Choroid plexus epithelial cell (primary cell): ENCODE measurements around the gene CPLX1.

Experiments
- DNase-seq: peaks from one replicate; pipeline ENCODE4 v3.0.0-alpha.2; 2010; ENCODE audit warnings: low read depth
- H3K4me3 ChIP-seq: 2 replicates; pipeline ENCODE4 v1.5.1; 2011; ENCODE audit warnings: low read depth, mild to moderate bottlenecking, control low read depth, low read length, moderate library complexity
- TF ChIP-seq, protein P1 (sequence below): conservative IDR thresholded peaks from 2 replicates; pipeline ENCODE4 v1.5.1; 2011; ENCODE audit warnings: low read depth, mild to moderate bottlenecking, control low read depth, inconsistent platforms, low read length, moderate library complexity

The CPLX1 gene

DNA sequence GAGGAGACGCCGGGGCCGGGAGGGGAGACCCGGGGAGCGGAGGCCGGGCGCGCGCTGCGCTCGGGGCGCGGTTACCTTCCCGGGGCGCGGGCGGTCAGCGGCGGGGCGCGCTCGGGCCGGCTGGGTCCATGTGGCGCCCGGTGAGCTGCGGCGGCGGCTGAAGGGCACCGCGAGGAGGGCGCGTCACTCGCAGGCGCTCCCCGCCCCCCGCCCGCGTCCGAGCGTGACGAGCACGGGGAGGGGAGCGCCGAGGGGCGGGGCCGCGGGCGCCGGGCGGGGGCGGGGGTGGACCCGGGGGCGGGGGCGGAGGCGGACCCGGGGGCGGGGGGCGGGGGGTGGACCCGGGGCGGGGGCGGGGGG, at the start of gene CPLX1:
CPLX1 (minus strand) TSS at position 159 of the 360 bp plus-strand sequence. CDS start 1,607 bp downstream, outside the sequence.
- H3K4me3 ChIP-seq: peak within 1 kb of the TSS; percentile 30
- TF ChIP-seq, protein P1, sequence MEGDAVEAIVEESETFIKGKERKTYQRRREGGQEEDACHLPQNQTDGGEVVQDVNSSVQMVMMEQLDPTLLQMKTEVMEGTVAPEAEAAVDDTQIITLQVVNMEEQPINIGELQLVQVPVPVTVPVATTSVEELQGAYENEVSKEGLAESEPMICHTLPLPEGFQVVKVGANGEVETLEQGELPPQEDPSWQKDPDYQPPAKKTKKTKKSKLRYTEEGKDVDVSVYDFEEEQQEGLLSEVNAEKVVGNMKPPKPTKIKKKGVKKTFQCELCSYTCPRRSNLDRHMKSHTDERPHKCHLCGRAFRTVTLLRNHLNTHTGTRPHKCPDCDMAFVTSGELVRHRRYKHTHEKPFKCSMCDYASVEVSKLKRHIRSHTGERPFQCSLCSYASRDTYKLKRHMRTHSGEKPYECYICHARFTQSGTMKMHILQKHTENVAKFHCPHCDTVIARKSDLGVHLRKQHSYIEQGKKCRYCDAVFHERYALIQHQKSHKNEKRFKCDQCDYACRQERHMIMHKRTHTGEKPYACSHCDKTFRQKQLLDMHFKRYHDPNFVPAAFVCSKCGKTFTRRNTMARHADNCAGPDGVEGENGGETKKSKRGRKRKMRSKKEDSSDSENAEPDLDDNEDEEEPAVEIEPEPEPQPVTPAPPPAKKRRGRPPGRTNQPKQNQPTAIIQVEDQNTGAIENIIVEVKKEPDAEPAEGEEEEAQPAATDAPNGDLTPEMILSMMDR: no peak
- no peak for DNase-seq

DNA sequence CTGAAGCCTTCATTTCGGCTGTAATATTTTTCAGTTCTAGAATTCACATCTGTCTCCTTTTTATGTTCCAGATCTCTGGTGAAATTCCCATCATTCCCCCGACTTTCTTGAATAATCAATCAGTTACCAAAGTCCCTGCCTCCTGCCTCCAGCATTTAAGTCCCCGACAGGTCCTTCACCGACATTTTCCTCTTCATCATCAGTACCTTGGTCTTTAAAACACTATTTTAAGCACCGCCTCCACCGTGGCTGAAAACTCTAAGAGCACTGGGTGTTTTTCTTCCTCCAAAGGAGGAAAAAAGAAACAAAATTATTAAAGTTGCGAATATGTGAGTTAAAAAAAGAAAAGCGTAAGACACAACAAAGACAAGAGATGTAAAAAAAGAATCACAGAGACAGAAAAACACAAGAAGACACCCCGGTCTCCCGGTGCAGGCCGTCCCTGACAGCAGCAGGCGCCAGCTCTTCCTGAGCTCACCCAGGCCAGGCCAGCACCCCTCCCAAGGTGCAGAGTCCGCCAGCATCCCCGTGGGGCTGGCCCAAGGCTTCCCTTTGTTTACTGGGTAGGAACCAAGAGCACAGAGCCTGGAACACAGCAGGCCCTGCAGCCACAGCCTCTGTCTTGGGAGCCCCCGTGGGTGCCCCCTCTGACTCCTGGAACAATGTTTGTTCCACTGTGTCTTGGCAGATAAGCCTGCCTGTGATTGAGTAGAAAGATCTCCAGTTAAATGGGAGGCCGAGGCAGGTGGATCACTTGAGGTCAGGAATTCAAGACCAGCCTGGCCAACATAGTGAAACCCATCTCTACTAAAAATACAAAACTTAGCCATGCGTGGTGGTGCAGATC, 49.3 kb upstream of the CPLX1 start:
- H3K4me3 ChIP-seq: no peak overlapping the region
- DNase-seq: no peak

DNA sequence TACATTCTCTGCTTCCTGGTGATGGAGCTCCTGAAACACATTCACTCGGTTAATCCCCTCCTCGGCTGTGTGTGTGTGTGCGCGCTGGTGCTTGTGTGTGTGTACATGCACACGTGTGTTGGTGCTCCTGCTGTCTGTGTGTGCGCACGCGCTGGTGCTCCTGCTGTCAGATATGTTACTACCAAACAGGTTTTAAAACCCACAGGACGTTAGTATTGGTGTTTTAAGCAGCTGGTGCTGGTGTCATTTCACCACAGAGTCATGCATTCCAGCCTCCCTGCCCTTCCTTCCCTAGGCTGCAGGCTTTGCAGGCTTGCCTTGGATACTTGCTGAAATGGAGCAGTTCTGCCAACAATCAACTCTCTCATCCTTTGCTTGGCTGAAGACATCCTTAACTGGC, 48.1 kb upstream of the CPLX1 start:
- TF ChIP-seq, protein P1: no peak
- H3K4me3 ChIP-seq: no peak overlapping the region
- no peak for DNase-seq

More for the DNA sequence above, 49.3 kb upstream of the CPLX1 start:
- TF ChIP-seq, protein P1: no peak

DNA sequence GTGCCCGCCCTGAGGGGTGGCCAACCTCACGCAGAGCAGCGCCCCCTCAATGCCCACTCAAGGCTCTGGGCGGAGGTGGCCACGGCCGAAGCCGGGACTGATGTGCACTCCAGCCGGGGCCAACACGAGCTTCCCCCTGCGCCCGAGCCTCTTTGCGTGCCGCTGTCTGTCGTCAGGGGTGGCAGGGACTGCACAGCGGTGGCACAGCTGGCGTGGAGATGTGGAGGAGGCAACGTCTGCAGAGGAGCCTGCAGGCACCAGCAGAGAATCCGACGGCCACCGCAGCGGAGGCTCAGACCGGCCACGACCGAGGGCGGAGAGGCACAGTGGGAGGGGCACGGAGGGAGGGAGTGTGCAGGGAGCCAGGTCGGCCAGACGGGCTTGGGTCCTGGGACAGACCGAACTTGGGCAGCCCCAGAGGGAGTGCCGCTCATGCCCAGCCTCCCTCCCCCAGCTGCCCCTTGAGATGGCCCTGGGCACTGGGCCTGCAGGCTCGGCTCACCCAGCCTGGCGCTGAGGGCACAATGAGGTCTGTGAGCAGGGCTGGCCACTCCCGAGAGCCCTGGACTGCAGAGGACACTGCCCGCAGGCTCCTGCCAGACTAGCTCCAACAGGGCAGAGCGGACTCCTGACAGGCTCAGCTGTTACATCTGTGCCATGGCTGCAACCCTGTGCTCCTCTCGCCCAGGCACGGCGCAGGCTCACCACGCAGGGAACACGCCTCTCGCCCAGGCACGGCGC, 46.5 kb upstream of the CPLX1 start:
- TF ChIP-seq, protein P1: no peak
- H3K4me3 ChIP-seq: no peak overlapping the region
- DNase-seq: no peak

DNA sequence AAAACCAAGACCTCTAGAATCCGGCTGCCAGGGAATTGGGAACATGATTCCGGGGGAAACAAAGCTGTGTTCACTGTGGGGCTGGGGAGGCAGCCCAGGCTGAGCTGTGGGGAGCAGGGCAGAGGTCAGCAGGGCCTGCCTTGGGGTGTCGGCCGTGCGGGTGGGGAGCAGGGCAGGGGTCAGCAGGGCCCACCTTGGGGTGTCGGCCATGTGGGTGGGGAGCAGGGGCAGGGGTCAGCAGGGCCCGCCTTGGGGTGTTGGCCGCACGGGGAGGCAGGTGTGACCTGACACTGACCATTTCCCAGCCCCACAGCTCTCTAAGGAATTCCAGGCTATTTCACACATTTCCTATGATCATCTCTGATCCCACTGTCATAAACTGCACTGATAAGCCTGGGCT, 45.6 kb upstream of the CPLX1 start:
- no peak overlapping the region for H3K4me3 ChIP-seq
- DNase-seq: no peak
- TF ChIP-seq, protein P1: no peak

DNA sequence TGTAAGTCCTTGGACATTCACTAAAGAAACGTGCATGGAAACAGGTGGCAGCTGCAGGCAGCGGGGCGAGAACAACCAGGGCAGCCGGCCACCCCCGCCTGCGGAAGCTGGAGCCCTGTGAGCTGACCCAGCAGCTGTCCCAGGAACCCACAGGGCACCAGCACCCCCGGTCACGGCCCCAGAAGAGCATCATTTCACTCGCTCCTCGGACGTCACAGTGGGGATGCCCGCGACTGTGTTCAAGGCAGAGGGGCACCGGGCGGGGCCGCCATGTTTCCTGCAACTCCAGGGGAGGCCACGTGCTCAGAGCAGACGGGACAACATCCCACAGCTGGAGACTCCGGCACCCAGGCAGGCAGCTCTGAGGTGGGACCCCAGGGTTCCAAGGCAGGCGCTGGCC, 45.0 kb upstream of the CPLX1 start:
- H3K4me3 ChIP-seq: no peak overlapping the region
- DNase-seq: no peak
- TF ChIP-seq, protein P1: no peak
